ENCODE data around the gene GNAL.

GNAL gene

DNA sequence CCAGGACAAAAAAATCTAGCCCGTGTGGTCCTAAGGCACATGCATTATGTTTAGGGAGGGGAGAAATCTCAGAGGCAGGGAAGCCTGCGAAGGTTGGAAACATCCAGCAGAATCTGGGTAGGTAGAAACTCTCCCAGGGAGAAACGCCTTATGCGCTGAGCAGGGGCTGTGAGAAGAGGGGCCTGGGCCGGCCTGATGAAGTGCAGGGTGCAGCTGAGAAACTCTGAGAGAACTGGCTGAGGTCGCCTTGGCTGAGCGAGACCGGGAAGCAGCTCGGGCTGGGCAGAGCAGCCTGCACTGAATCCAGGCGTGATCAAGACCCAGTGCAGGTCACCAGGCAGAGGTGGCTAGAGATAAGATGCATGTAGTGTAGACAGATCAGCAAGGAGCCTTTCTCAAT lies 177.3 kb downstream of the GNAL start:
- no peak for DNase-seq (ENCODE audit: low read depth)
- TF ChIP-seq, protein P1, sequence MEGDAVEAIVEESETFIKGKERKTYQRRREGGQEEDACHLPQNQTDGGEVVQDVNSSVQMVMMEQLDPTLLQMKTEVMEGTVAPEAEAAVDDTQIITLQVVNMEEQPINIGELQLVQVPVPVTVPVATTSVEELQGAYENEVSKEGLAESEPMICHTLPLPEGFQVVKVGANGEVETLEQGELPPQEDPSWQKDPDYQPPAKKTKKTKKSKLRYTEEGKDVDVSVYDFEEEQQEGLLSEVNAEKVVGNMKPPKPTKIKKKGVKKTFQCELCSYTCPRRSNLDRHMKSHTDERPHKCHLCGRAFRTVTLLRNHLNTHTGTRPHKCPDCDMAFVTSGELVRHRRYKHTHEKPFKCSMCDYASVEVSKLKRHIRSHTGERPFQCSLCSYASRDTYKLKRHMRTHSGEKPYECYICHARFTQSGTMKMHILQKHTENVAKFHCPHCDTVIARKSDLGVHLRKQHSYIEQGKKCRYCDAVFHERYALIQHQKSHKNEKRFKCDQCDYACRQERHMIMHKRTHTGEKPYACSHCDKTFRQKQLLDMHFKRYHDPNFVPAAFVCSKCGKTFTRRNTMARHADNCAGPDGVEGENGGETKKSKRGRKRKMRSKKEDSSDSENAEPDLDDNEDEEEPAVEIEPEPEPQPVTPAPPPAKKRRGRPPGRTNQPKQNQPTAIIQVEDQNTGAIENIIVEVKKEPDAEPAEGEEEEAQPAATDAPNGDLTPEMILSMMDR (IDR thresholded peaks at IDR 0.05; ENCODE audit: low read depth, low read length) = no peak
- no peak for TF ChIP-seq POLR2A (IDR thresholded peaks at IDR 0.05; ENCODE audit: extremely low read depth, insufficient read length)
- TF ChIP-seq MYC (IDR thresholded peaks at IDR 0.05; ENCODE audit: low read depth, low read length) = no peak
- TF ChIP-seq, protein P2, sequence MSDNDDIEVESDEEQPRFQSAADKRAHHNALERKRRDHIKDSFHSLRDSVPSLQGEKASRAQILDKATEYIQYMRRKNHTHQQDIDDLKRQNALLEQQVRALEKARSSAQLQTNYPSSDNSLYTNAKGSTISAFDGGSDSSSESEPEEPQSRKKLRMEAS (IDR thresholded peaks at IDR 0.05; ENCODE audit: low read depth, low read length) = no peak
- no peak overlapping the region for H3K4me3 ChIP-seq (ENCODE audit: low read depth, low read length)

GRCh38 chr18:11866764-11867163 lies 177.7 kb downstream of the GNAL start:
- TF ChIP-seq, protein P1 (IDR thresholded peaks at IDR 0.05; ENCODE audit: low read depth, low read length) = no peak
- TF ChIP-seq POLR2A (IDR thresholded peaks at IDR 0.05; ENCODE audit: extremely low read depth, insufficient read length) (no peak), MYC (IDR thresholded peaks at IDR 0.05; ENCODE audit: low read depth, low read length) (no peak)
- TF ChIP-seq, protein P2 (IDR thresholded peaks at IDR 0.05; ENCODE audit: low read depth, low read length) = no peak
- no peak overlapping the region for H3K4me3 ChIP-seq (ENCODE audit: low read depth, low read length)
- no peak for DNase-seq (ENCODE audit: low read depth)

GRCh38 chr18:11868230-11868629 lies 179.2 kb downstream of the GNAL start:
- DNase-seq (ENCODE audit: low read depth) = no peak
- no peak overlapping the region for H3K4me3 ChIP-seq (ENCODE audit: low read depth, low read length)
- TF ChIP-seq, protein P2 (IDR thresholded peaks at IDR 0.05; ENCODE audit: low read depth, low read length) = no peak
- TF ChIP-seq, protein P1 (IDR thresholded peaks at IDR 0.05; ENCODE audit: low read depth, low read length) = no peak
- TF ChIP-seq POLR2A (IDR thresholded peaks at IDR 0.05; ENCODE audit: extremely low read depth, insufficient read length) (no peak), MYC (IDR thresholded peaks at IDR 0.05; ENCODE audit: low read depth, low read length) (no peak)

DNA sequence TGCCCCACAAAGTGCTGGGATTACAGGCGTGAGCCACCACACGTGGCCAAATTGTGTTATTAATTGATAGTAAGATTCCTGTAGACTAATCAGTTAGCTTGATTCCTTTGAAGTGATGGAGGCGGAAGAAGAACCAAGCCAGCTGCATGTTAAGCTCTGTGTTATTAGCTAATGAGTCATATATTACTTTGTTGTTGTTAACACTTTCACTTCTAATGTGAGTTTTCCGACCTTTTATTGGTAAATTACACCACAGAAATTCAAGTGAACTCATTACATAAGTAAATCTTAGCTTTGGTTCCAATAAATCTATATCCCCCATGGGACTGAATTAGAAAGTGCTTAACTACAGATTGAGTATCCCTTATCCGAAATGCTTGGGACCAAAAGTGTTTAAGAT lies 182.4 kb downstream of the GNAL start:
- DNase-seq (ENCODE audit: low read depth) = no peak
- TF ChIP-seq, protein P1 (IDR thresholded peaks at IDR 0.05; ENCODE audit: low read depth, low read length) = no peak
- TF ChIP-seq MYC (IDR thresholded peaks at IDR 0.05; ENCODE audit: low read depth, low read length) (no peak), POLR2A (IDR thresholded peaks at IDR 0.05; ENCODE audit: extremely low read depth, insufficient read length) (no peak)
- TF ChIP-seq, protein P2 (IDR thresholded peaks at IDR 0.05; ENCODE audit: low read depth, low read length) = no peak
- H3K4me3 ChIP-seq (ENCODE audit: low read depth, low read length) = no peak overlapping the region

DNA sequence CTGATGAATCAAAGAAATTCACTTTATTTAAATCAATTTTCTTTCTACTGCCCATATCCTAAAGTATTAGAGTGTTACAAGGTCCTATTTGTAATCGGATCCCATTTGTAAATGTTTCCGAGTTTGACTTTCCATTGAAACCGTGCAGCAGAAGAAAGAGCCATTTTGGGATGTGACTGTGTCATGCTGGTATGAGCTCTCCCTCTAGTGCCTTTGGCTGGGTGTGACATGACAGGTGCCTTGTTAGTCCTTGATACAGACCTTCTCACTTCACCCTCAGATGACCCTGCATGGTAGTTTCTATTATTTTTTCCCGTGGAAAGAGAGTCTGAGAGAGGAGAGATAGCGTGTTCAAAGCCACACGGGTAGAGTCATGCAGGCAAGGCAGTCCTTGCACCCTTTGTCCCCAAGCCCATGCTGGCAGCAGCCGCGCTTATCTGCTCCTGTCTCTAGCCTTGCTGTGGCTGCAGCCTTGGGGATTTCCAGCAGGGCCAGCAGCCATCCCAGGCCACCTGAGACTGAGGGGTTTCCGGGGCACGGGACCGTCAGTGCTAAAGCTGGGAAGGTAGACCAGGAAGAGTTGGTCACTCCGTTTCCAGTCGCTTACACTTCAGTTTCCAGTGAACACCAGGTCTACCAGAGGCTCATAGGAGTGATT lies 183.5 kb downstream of the GNAL start:
- TF ChIP-seq POLR2A (IDR thresholded peaks at IDR 0.05; ENCODE audit: extremely low read depth, insufficient read length) = no peak
- TF ChIP-seq, protein P2 (IDR thresholded peaks at IDR 0.05; ENCODE audit: low read depth, low read length) = no peak
- TF ChIP-seq, protein P1 (IDR thresholded peaks at IDR 0.05; ENCODE audit: low read depth, low read length) = peak; percentile 41
- TF ChIP-seq MYC (IDR thresholded peaks at IDR 0.05; ENCODE audit: low read depth, low read length) = no peak
- no peak overlapping the region for H3K4me3 ChIP-seq (ENCODE audit: low read depth, low read length)
- peak; percentile 59 for DNase-seq (ENCODE audit: low read depth)

Data from NB4 (cell line).